ENCODE results near the gene MYO1G. TPM values are rescaled to one million over a fixed set of nuclear protein-coding genes. Genes with fewer than 3 reads are reported as not detected.

The MYO1G gene
- total and polyA plus RNA-seq, 2 donors from 2014 or later = 0.60 to 14.3 TPM

GRCh38 chr7:45001138-45001694 lies 22.4 kb upstream of the MYO1G start:
- H3K4me1 ChIP-seq (ENCODE audit: control insufficient read depth in 2 of 3, insufficient read depth in 2 of 3, low read depth in 1 of 3, low read length in 3 of 3) = peaks cover 0 to 10% (median 0%) of the 10 kb centered on the region in 3 donors
- peak overlapping the region; percentile 75 to 92 (median 91) for H3K4me3 ChIP-seq (ENCODE audit: low read length in 3 of 3)
- peak overlapping the region in 2 of 3 donors; percentile 2 to 89 for H3K9ac ChIP-seq (ENCODE audit: low read length in 3 of 3)
- TF ChIP-seq CTCF (IDR thresholded peaks at IDR 0.05; ENCODE audit: borderline replicate concordance, extremely low read depth, insufficient read depth) = no peak
- H3K27ac ChIP-seq (ENCODE audit: low read depth in 2 of 2, low read length in 2 of 2) = no peak overlapping the region
- no peaks in the 10 kb centered on the region for H3K27me3 ChIP-seq (ENCODE audit: control insufficient read depth, insufficient read depth, low read length)
- DNase-seq (peak; percentile 15 to 69 (median 51)), FAIRE-seq (no peak)
- H3K36me3 ChIP-seq (ENCODE audit: control insufficient read depth in 2 of 3, insufficient read depth in 3 of 3, low read length in 3 of 3) = no peaks in the 10 kb centered on the region
- intact Hi-C loops (cut with DNase I) = no loop called here
- H3K9me3 ChIP-seq (ENCODE audit: control insufficient read depth in 2 of 3, insufficient read depth in 1 of 3, low read length in 3 of 3) = no peaks in the 10 kb centered on the region

- intact Hi-C loops (cut with DNase I) = no loop called here
These were observed 21.5 kb upstream of the MYO1G start, which contains the start of gene CCM2 for GRCh38 chr7:45000093-45001032. Gene CCM2, plus strand, starts transcription at chr7:45000201. Its CDS starts 133 bp downstream, at chr7:45000334.

More at GRCh38 chr7:45000093-45001032, 21.5 kb upstream of the MYO1G start, which contains the start of gene CCM2:
- H3K9ac ChIP-seq (ENCODE audit: low read length in 3 of 3) = peak within 1 kb of the TSS; percentile 54 to 94 (median 89)
- peaks cover 0 to 10% (median 0%) of the 10 kb centered on the region in 3 donors for H3K4me1 ChIP-seq (ENCODE audit: control insufficient read depth in 2 of 3, insufficient read depth in 2 of 3, low read depth in 1 of 3, low read length in 3 of 3)
- peak within 1 kb of the TSS; percentile 91 to 98 (median 95) for H3K4me3 ChIP-seq (ENCODE audit: low read length in 3 of 3)
- H3K36me3 ChIP-seq (ENCODE audit: control insufficient read depth in 2 of 3, insufficient read depth in 3 of 3, low read length in 3 of 3) = no peaks in the 10 kb centered on the region
- DNase-seq (peak in 3 of 5 donors; percentile 52 to 91 (median 73)), FAIRE-seq (no peak)
- TF ChIP-seq CTCF (IDR thresholded peaks at IDR 0.05; ENCODE audit: borderline replicate concordance, extremely low read depth, insufficient read depth) = no peak
- H3K9me3 ChIP-seq (ENCODE audit: control insufficient read depth in 2 of 3, insufficient read depth in 1 of 3, low read length in 3 of 3) = no peaks in the 10 kb centered on the region
- no peaks in the 10 kb centered on the region for H3K27me3 ChIP-seq (ENCODE audit: control insufficient read depth, insufficient read depth, low read length)
- H3K27ac ChIP-seq (ENCODE audit: low read depth in 2 of 2, low read length in 2 of 2) = peak within 1 kb of the TSS; percentile 74 to 85
